ENCODE measurements around the gene TINCR.
"Not testable (repeated sequence)": the region's sequence is repeated elsewhere in the genome, so short reads cannot be mapped to it uniquely, and the experiment has no call there.

The TINCR gene

GRCh38 chr19:5567360-5567969 lies at the start of gene TINCR:
Gene TINCR, minus strand, starts transcription at chr19:5567953.
- no peak for FAIRE-seq

GRCh38 chr19:5617080-5617479 lies 49.3 kb upstream of the TINCR start:
- FAIRE-seq, result no peak

GRCh38 chr19:5615756-5616327 lies 48.1 kb upstream of the TINCR start:
- no peak for FAIRE-seq

DNA sequence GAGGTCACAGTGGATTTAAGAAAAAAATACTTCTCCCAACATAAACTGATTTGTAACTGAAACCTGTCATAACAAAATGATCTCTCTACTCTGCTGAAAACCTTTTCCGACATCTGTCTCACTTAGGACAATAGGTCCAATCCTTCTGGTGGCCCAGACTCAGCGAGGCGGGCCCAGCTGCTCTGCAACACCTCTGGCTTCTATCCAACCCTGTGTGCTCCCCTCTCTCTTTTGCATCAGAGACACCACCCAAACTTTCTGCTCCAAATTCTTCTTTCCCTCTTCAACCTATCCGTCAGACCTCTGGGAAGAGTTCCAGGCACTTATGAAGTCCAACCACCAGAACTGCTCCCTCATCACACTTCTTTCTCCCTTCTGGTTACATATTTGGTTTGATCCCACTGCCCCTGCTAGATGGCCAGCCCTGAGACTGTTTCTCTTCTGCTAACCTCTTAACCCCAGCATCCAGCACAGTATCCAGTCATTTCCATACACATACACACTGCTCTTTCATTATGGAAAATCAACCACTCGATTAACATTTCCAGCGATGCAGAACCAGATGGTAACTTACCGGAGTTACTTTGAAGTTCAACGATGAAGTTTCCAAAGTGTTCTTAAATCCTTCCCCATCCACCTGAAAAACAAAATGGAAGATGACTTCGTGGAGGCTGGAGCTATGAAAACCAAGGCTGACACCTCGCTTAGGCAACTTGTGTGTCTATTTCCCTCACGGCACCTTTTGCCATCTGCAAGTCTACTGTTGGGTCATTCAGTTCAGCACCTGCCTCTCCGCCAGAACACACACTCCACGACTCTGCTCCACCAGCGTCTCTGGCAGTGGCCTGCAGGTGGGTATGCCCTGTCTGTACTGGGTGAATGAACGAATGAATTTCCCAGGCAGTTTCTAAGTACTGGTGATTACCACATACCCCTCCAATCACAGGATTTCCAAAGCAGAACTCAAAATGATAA lies 45.4 kb upstream of the TINCR start:
- no peak for FAIRE-seq

DNA sequence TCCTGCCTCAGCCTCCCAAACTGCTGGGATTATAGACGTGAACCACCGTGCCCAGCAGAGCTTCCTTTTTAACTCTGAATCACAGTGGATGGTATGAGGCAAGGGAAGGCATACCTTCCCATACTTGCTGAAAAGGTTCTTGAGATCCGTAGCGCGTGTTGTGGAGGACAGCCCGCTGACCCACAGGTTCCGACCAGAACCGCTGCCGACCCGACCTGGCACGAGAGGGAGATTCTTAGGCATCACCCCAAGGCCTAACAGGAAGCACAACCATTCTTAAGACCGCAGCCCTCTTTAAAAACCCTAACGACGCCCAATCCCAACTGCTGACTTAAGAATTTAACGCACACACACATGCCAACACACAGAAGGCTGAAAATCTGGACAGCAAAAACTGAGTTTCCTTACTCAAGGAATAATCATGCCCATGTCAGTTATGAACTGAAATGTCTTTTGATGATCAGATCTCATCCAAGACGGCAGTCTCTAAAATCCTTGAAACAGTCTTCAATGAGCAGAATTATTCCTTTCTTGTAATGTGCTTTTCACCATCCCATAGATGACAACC lies 42.2 kb upstream of the TINCR start:
- FAIRE-seq, result no peak

- FAIRE-seq, result not testable (repeated sequence)
Observed at GRCh38 chr19:5608766-5609165, 41.0 kb upstream of the TINCR start.

DNA sequence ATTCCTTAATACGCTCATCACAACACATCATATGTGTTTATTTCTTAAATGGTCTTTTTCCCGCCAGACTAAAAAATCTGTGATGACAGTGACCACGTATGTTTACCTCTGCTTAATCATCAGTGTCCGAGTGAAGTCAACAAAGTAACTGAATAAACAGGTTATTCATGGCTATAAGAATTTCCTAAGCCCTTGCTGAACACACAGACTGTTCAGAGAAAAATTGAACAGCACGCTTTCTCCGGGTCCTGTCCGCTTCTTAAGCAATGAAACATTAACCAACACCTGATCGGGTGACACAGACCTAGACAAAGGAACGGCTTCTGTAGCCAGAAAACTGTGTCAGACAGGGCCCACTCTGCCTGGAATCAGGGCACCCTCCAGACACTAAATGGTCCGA lies 40.5 kb upstream of the TINCR start:
- peak; percentile 93 for FAIRE-seq

- no peak for FAIRE-seq
Observed at GRCh38 chr19:5607318-5608275, 39.8 kb upstream of the TINCR start.

- FAIRE-seq, result no peak
Observed at GRCh38 chr19:5605362-5605761, 37.6 kb upstream of the TINCR start.

DNA sequence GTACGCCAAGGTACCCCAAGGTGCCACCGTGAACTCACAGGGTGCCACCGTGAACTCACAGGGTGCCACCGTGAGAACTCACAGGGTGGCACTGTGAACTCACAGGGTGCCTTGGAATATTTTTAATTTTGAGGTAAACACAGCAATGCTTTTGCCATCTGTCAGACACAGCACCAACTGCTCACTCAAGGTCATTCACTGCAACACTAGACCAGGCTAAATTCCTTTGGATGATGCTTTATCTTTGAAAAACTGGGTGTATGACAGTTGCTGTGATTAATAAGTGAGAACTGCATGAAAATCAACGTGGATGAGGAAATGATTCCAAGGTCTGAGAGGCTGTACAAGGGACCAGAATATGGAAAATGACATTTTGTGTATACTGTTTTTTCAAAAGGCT lies 35.9 kb upstream of the TINCR start:
- FAIRE-seq, result no peak

DNA sequence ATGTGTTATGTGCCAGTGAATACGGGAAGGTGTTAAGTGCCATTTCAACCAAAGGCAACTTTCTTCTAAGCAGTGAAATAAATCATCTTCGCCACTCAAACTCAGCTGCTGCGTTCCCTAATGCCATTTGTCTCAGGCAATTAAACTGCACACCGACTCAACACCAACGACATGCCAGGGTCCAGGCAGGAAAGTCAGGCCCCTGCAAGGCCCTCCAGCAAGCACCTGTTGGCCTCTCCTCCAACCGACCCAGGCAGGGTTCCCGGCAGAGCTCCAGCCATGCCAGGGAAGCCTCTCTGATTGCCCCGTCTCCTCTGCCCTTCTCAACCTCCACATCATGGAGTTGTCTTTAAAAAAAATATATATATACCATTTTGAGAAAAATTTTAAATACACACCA lies 33.0 kb upstream of the TINCR start:
- FAIRE-seq, result no peak

DNA sequence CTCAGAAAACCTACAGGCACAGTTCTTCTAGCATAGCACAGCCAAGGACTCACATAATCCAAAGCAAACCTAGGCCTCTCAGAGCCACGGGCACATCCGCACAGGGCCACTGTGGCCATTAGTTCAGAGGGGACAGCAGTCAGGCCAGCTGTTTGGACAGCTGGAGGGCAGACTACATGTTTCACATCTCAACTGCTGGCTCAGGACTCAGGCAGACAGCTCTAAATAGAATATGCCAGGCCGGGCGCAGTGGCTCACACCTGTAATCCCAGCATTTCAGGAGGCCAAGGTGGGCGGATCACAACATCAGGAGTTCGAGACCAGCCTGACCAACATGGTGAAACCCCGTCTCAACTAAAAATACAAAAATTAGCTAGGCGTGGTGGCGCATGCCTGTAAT lies 28.0 kb upstream of the TINCR start:
- no peak for FAIRE-seq

GRCh38 chr19:5595129-5595528 lies 27.4 kb upstream of the TINCR start:
- FAIRE-seq, result no peak

- no peak for FAIRE-seq
Observed at GRCh38 chr19:5594521-5594950, 26.8 kb upstream of the TINCR start.

DNA sequence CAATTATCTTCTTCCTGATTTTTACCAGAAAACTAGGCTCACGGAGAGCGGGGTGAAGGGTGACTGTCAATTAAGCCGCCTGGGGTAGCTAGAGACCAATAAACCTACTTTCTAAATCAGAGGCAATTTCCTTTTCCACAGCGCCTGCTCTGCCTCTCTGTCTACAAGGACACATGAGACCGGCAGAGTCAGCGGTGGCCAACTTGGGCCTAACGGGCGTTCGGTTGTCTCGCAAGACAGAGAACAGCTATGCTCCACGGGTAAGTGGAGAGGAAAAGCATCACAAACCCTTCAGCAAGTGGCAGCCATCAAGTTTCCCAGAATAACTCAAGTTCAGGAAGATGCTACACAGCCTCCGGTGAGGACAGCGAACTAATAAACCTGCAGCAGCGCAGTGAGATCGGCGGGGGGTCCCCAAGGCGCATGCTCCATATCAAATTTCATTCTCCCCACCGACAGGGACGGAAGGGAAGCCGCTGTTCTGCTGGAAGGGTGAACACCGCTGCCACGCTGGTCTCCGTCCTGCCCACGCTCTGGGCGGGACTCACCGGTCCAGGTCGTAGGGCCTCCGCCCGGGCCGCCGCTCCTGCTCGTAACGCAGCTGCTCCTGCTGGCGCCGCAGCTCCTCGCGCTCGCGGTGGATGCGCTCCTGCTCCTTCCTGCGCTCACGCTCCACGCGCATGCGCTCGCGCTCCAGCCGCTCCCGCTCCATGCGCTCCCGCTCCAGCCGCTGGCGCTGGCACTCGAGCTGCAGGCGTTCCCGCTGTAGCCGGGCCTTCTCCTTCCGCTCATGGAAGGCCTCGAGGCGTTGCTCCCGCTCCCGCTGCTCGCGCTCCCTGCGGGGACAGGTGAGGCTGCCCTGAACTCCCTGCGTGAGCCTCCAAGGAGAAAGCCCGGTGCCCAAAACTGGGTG lies 25.8 kb upstream of the TINCR start:
- no peak for FAIRE-seq

GRCh38 chr19:5592531-5593342 lies 25.0 kb upstream of the TINCR start:
- no peak for FAIRE-seq

DNA sequence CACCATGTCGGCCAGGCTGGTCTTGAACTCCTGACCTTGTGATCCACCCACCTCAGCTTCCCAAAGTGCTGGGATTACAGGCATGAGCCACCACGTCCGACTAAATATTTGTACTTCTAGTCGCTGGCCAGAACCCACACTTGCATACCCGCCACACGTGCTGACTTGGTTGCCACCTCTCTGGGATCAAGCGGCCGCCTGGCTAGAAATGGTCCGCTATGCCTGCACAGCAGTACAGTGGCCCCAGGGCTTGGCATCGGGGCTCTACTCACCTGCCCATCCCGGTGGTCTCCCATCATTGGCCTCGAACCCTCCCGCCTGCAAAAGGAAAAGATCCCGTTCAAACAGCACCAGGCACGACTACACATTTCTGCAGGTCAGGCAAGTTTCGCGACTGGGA lies 23.7 kb upstream of the TINCR start:
- FAIRE-seq, result no peak

DNA sequence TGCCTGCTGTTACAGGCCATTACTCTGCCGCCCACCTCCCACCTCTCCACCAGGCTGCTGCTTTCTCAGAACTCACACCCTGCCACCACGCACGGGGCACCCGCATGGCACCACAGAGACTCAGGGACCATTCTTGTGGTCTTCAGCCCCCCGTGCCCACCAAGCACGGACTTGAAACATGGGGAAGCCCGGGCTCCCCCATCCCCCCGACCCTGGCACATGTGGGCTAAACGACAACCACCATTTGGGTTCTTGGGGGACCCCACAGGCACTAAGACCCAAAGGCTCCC lies 23.1 kb upstream of the TINCR start:
- no peak for FAIRE-seq

DNA sequence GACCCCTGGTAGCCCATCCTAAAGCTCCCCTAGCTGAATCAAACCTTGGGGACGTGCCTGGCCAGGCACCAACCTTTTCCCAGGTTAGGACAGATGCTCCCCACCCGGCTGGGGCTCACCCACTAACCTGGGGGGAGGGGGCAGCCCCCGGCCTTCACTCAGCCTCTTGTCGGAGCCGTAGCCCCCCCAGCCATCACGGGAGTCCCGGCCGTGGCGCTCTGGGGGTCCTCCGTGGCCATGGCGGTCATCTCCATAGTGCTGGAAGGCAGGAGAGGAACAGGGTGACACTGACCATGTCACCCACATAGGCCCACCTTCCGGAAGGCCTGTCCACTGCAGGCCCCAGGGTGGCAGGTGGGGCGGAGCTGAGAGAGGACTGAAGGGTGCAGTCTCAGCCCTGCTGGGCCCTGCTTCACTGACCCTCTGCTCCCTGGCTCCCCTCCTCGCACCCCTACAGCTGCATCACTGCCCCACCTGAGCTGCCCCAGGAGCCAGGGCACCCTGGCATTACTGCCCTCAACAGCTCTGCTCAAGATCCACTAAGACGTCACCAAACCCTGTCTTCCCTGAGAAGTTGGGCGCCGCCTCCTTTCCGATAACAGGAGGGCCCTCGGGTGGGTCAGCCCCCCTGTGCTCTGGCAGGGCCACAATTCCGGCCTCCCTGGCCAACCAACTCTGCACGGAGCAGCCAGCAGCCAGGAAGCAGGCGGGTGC lies 22.6 kb upstream of the TINCR start:
- no peak for FAIRE-seq
